HepG2 (cell line): Measurements from ENCODE around the gene CDC14B. TPM values are rescaled to one million over a fixed set of nuclear protein-coding genes. Genes with fewer than 3 reads are reported as not detected.
"Not testable (repeated sequence)": the region's sequence is repeated elsewhere in the genome, so short reads cannot be mapped to it uniquely, and the experiment has no call there.

Experiments used
- ATAC-seq: fragments of 200-7000 bp; cut with Tn5 transposase; 3 replicates; pipeline ENCODE4 v1.9.1; 2020; ENCODE audit warnings: mild to moderate bottlenecking, moderate library complexity
- BruUV-seq: library from RNA; stranded (reverse); fragments of 400-500 nt; replicated peaks from 2 replicates; lab custom pipeline; 2021; lab: Mats Ljungman, UMichigan
- CTCF ChIA-PET: fragments of 300-600 bp; formaldehyde crosslinking; extraction: SDS; loops from one replicate; lab custom pipeline; 2021; ENCODE audit warnings: low total read pairs, inconsistent platforms, low intra/inter-chr PET ratio; lab: Yijun Ruan, JAX
- POLR2A ChIA-PET: fragments of 350-600 bp; sonication (Branson Sonifier 250); formaldehyde crosslinking; loops from one replicate; lab custom pipeline; 2020; ENCODE audit warnings: antibody characterized with exemption, inconsistent platforms; lab: Yijun Ruan, JAX
- DNase-seq: peaks from one replicate; pipeline ENCODE4 v3.0.0-alpha.2; 2015; ENCODE audit warnings: low spot score
- FAIRE-seq: peaks from 3 replicates; lab custom pipeline; 2011; peaks lifted over from hg19 to GRCh38; lab: Jason Lieb, UNC
- H2AFZ ChIP-seq: one replicate; pipeline ENCODE4 v1.6.1; 2011; ENCODE audit warnings: low read length, inconsistent platforms
- H3K27ac ChIP-seq: fragments of 300-600 bp; 3 replicates; pipeline ENCODE4 v1.8.0; 2011; ENCODE audit warnings: mixed run types, mild to moderate bottlenecking, mixed read lengths, low read length, inconsistent platforms; ENCODE audit not compliant: insufficient read depth; ENCODE audit errors: extremely low read length
- H3K27me3 ChIP-seq, 2 experiments: fragments of 200-600 bp in 1 of 2; 2 replicates in 1 of 2; 3 replicates in 1 of 2; pipeline versions ENCODE4 v1.6.0 to v1.8.0; 2011; ENCODE audit warnings: low read length in 2 of 2, mild to moderate bottlenecking in 2 of 2, moderate library complexity in 2 of 2, inconsistent platforms in 1 of 2; ENCODE audit not compliant: insufficient read depth in 2 of 2, control insufficient read depth in 1 of 2
- H3K36me3 ChIP-seq, 2 experiments: fragments of 200-600 bp in 1 of 2; replicated peaks in 1 of 2; 2 replicates in 1 of 2; 3 replicates in 1 of 2; pipeline versions ENCODE4 v1.5.1 to v1.8.0; 2011; ENCODE audit warnings: low read length in 2 of 2, inconsistent platforms in 1 of 2; ENCODE audit not compliant: insufficient read depth in 2 of 2, control insufficient read depth in 1 of 2
- H3K4me1 ChIP-seq: 2 replicates; pipeline ENCODE4 v1.5.1; 2012; ENCODE audit warnings: low read length, inconsistent platforms; ENCODE audit not compliant: insufficient read depth
- H3K4me2 ChIP-seq: 2 replicates; pipeline ENCODE4 v1.6.0; 2011; ENCODE audit warnings: low read depth, low read length, inconsistent platforms
- H3K4me3 ChIP-seq, 3 experiments: fragments of 200-600 bp in 1 of 3; sonication (generic), shearing (Covaris generic) in 1 of 3; replicated peaks in 1 of 3; 2 replicates each; pipeline ENCODE4 v1.5.1; 2011 to 2016; ENCODE audit warnings: low read length in 3 of 3, inconsistent platforms in 2 of 3, low read depth in 2 of 3, mild to moderate bottlenecking in 2 of 3, control low read depth in 1 of 3, mixed read lengths in 1 of 3; ENCODE audit not compliant: insufficient read depth in 1 of 3
- H3K79me2 ChIP-seq: one replicate; pipeline ENCODE4 v1.6.1; 2011; ENCODE audit warnings: low read length, inconsistent platforms; ENCODE audit not compliant: insufficient read depth
- H3K9ac ChIP-seq: 2 replicates; pipeline ENCODE4 v1.6.0; 2011; ENCODE audit warnings: mild to moderate bottlenecking, low read depth, low read length, inconsistent platforms; ENCODE audit not compliant: insufficient read depth
- H3K9me3 ChIP-seq: 2 replicates; pipeline ENCODE4 v1.5.1; 2012; ENCODE audit warnings: mild to moderate bottlenecking, low read length
- H4K20me1 ChIP-seq: 2 replicates; pipeline ENCODE4 v1.6.0; 2011; ENCODE audit warnings: inconsistent platforms, mild to moderate bottlenecking, low read length, moderate library complexity; ENCODE audit not compliant: insufficient read depth
- ASH2L ChIP-seq: fragments of 300-600, 200-600 bp; sonication (generic); IDR thresholded peaks from 2 replicates; pipeline ENCODE4 v1.7.0; 2017; ENCODE audit warnings: low read depth, mild to moderate bottlenecking, moderate library complexity, mixed read lengths, low read length; ENCODE audit not compliant: insufficient read length
- BCL6 ChIP-seq: IDR thresholded peaks from 2 replicates; pipeline ENCODE4 v1.6.1; 2016; ENCODE audit warnings: missing genetic modification reagents, missing compliant biosample characterization
- CEBPB ChIP-seq: IDR thresholded peaks from 2 replicates; pipeline ENCODE4 v1.6.1; 2011; ENCODE audit warnings: low read depth, low read length, improper control_type of control experiment, borderline replicate concordance
- CTCF ChIP-seq: sonication (generic); formaldehyde crosslinking; IDR thresholded peaks from 2 replicates; pipeline ENCODE4 v1.5.0; 2020; ENCODE audit warnings: mild to moderate bottlenecking, missing genetic modification reagents, moderate library complexity
- GATAD2A ChIP-seq: IDR thresholded peaks from 2 replicates; pipeline ENCODE4 v1.6.1; 2016
- MIXL1 ChIP-seq: IDR thresholded peaks from 2 replicates; pipeline ENCODE4 v1.6.1; 2016
- SMC3 ChIP-seq: IDR thresholded peaks from 2 replicates; pipeline ENCODE4 v1.6.1; 2011; ENCODE audit warnings: low read length, improper control_type of control experiment
- STAG1 ChIP-seq: sonication (generic); formaldehyde crosslinking; IDR thresholded peaks from 2 replicates; pipeline ENCODE4 v1.4.0; 2020; ENCODE audit warnings: missing genetic modification reagents
- YEATS4 ChIP-seq: sonication (generic); formaldehyde crosslinking; IDR thresholded peaks from 2 replicates; pipeline ENCODE4 v1.4.0; 2020; ENCODE audit warnings: missing genetic modification reagents, borderline replicate concordance
- ZNF362 ChIP-seq: sonication (generic); formaldehyde crosslinking; IDR thresholded peaks from 2 replicates; pipeline ENCODE4 v1.4.0; 2020; ENCODE audit warnings: missing genetic modification reagents, mild to moderate bottlenecking, borderline replicate concordance
- WGBS: methylation state at CpG from one replicate; pipeline ENCODE4 v1.1.6; 2017; ENCODE audit warnings: low lambda C conversion rate; 5-methylcytosine and 5-hydroxymethylcytosine counted together
- in situ Hi-C: cut with HindIII; loops from 2 replicates; pipeline ENCODE4 v1.10.0; 2017; ENCODE audit warnings: low pct_unique_long_range_greater_than_20kb; ENCODE audit not compliant: extremely low pct_ligation_motif_present
- intact Hi-C: fragments of 100-400 bp; cut with micrococcal nuclease; formaldehyde crosslinking; loops from one replicate; pipeline ENCODE4 v1.10.0; 2022; ENCODE audit not compliant: unreplicated experiment
- polyA plus RNA-seq, 8 experiments: library from polyadenylated mRNA; depleted of rRNA in 3 of 8; stranded (reverse) in 7 of 8; unstranded in 1 of 8; fragments of >200 nt; fragmentation: Illumina TruSeq in 4 of 8; extraction: Trizol in 4 of 8; gene quantifications; 2 replicates each; pipeline versions ENCODE4 v1.2.1 to v1.2.3, GENCODE V29; 2011 to 2016; ENCODE audit warnings: low read depth in 4 of 8, missing spikeins in 1 of 8, mixed read lengths in 1 of 8; ENCODE audit not compliant: insufficient read depth in 1 of 8
- total RNA-seq, 5 experiments: library from RNA; depleted of rRNA; stranded (reverse); fragments of >200 nt; fragmentation: Illumina TruSeq; extraction: Trizol; gene quantifications; 2 replicates each; pipeline ENCODE4 v1.2.3, GENCODE V29; 2016; ENCODE audit warnings: low read depth in 1 of 5

Gene CDC14B
- total and polyA plus RNA-seq, 2 of the 13 experiments (the other 11 are each of a cell fraction or from before 2014, with no cell fraction given), result 25.8 to 33.3 TPM

DNA sequence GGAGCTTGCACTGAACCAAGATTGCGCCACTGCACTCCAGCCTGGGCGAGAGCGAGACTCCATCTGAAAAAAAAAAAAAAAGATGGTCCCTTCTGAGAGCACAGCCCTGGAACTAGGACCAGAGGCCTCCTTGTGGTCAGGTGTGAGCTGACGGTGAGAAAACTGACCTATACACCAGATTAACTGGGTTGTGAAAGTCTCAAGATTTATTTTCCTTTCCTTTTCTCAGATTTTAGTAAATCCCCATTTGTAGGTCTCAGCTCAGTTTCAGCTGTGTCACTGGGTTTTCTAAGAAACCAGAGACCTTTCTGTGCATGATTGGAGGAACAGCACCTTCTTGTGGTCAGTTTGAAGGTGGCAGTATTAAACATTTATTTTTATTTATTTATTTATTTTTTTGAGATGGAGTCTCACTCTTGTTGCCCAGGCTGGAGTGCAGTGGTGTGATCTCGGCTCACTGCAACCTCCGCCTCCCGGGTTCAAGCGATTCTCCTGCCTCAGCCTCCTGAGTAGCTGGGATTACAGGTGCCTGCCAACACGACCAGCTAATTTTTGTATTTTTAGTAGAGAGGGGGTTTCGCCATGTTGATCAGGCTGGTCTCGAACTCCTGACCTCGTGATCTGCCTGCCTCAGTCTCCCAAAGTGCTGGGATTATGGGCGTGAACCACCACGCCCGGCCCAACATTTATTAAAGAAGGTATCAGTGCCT, 47.2 kb upstream of the CDC14B start:
- FAIRE-seq, result peak; percentile 50

More for the DNA sequence above, 47.2 kb upstream of the CDC14B start:
- peak overlapping the region in 1 of 3 experiments; percentile 43; a peak in 2 of 6 replicates for H3K4me3 ChIP-seq
- 25% methylated on average over 14 of the region's 15 CpGs for WGBS
- H3K27me3 ChIP-seq, H4K20me1 ChIP-seq, H3K79me2 ChIP-seq, H3K36me3 ChIP-seq, H2AFZ ChIP-seq, H3K27ac ChIP-seq, BruUV-seq, H3K9me3 ChIP-seq: not testable (repeated sequence)
- in situ Hi-C loops (loop anchor here (25.0 kb wide), 1 partner anchor 330 kb away; no protein-coding TSS in a partner anchor), intact Hi-C loops (loop anchor here (1.0 to 2.0 kb wide), 2 partner anchors 224 to 340 kb away; no protein-coding TSS in a partner anchor)
- TF ChIP-seq CEBPB, result peak; percentile 15; the same call in 1 of the 2 replicates
- TF ChIP-seq ZNF362 (CRISPR knock-in tag), result peak; percentile 93
- peak; percentile 85 for TF ChIP-seq STAG1 (CRISPR knock-in tag)
- TF ChIP-seq ASH2L, result peak; percentile 46
- 0 out of 2 replicates have a peak, but pooled peaks have one; percentile 22 for TF ChIP-seq GATAD2A (CRISPR knock-in tag)
- 0 out of 2 replicates have a peak, but pooled peaks have one; percentile 22 for TF ChIP-seq YEATS4 (CRISPR knock-in tag)
- TF ChIP-seq SMC3, result peak; percentile 65
- peak; percentile 58 for TF ChIP-seq CTCF (CRISPR knock-in tag)
- TF ChIP-seq BCL6 (CRISPR knock-in tag), result peak; percentile 78
- 0 out of 2 replicates have a peak, but pooled peaks have one; percentile 29 for TF ChIP-seq MIXL1 (CRISPR knock-in tag)
- peak; percentile 62 for ATAC-seq
- peaks cover 40% of the 10 kb centered on the region for H3K4me1 ChIP-seq
- peak overlapping the region; percentile 80 for H3K4me2 ChIP-seq
- peak overlapping the region; percentile 34; the same call in 1 of the 2 replicates for H3K9ac ChIP-seq
- ChIA-PET POLR2A (interaction anchor here (1.0 kb wide), 1 partner anchor 225 kb away, joined by 4 read pairs; no protein-coding TSS in a partner anchor), CTCF (interaction anchor here (0.6 to 2.0 kb wide), 7 partner anchors 12 to 339 kb away, joined by 3 to 9 read pairs (median 4); partner anchors contain the start of gene PRXL2C)
- DNase-seq, result peak; percentile 60
